IPS-15b (cell line): Measurements from ENCODE around the gene KIRREL3.

ENCODE experiments used
- H3K27me3 ChIP-seq: one replicate; pipeline ENCODE4 v1.6.1; 2013; ENCODE audit warnings: low read length; ENCODE audit not compliant: control insufficient read depth, insufficient read depth
- H3K36me3 ChIP-seq: one replicate; pipeline ENCODE4 v1.6.1; 2013; ENCODE audit warnings: low read length; ENCODE audit not compliant: control insufficient read depth, insufficient read depth
- H3K4me1 ChIP-seq: one replicate; pipeline ENCODE4 v1.6.1; 2013; ENCODE audit warnings: mild to moderate bottlenecking, low read length; ENCODE audit not compliant: control insufficient read depth, insufficient read depth
- H3K4me3 ChIP-seq: one replicate; pipeline ENCODE4 v1.5.1; 2013; ENCODE audit warnings: low read depth, low read length
- H3K9ac ChIP-seq: one replicate; pipeline ENCODE4 v1.6.1; 2013; ENCODE audit warnings: low read depth, mild to moderate bottlenecking, low read length
- H3K9me3 ChIP-seq: one replicate; pipeline ENCODE4 v1.6.1; 2013; ENCODE audit warnings: mild to moderate bottlenecking, low read length; ENCODE audit not compliant: control insufficient read depth, insufficient read depth

The KIRREL3 gene

GRCh38 chr11:126884192-126884591 lies 116.4 kb downstream of the KIRREL3 start:
- Histone ChIP-seq H3K9ac (no peak overlapping the region), H3K4me3 (no peak overlapping the region)

GRCh38 chr11:126880872-126881271 lies 119.7 kb downstream of the KIRREL3 start:
- no peak overlapping the region for H3K4me3 ChIP-seq
- no peaks in the 10 kb centered on the region for H3K36me3 ChIP-seq
- H3K9me3 ChIP-seq, result no peaks in the 10 kb centered on the region
- no peaks in the 10 kb centered on the region for H3K4me1 ChIP-seq
- H3K27me3 ChIP-seq, result no peaks in the 10 kb centered on the region
- no peak overlapping the region for H3K9ac ChIP-seq

More at GRCh38 chr11:126884192-126884591, 116.4 kb downstream of the KIRREL3 start:
- H3K9me3 ChIP-seq, result no peaks in the 10 kb centered on the region
- no peaks in the 10 kb centered on the region for H3K27me3 ChIP-seq
- no peaks in the 10 kb centered on the region for H3K4me1 ChIP-seq
- no peaks in the 10 kb centered on the region for H3K36me3 ChIP-seq

GRCh38 chr11:126879516-126879915 lies 121.1 kb downstream of the KIRREL3 start:
- Histone ChIP-seq H3K27me3 (no peaks in the 10 kb centered on the region), H3K4me3 (no peak overlapping the region), H3K9ac (no peak overlapping the region), H3K36me3 (no peaks in the 10 kb centered on the region), H3K9me3 (no peaks in the 10 kb centered on the region), H3K4me1 (no peaks in the 10 kb centered on the region)

GRCh38 chr11:126878913-126879482 lies 121.6 kb downstream of the KIRREL3 start:
- no peaks in the 10 kb centered on the region for H3K9me3 ChIP-seq
- H3K9ac ChIP-seq, result no peak overlapping the region
- H3K4me1 ChIP-seq, result no peaks in the 10 kb centered on the region
- H3K27me3 ChIP-seq, result no peaks in the 10 kb centered on the region
- no peaks in the 10 kb centered on the region for H3K36me3 ChIP-seq
- no peak overlapping the region for H3K4me3 ChIP-seq

- H3K9me3 ChIP-seq, result peaks cover 9% of the 10 kb centered on the region
- no peak overlapping the region for H3K4me3 ChIP-seq
- H3K36me3 ChIP-seq, result no peaks in the 10 kb centered on the region
- H3K4me1 ChIP-seq, result no peaks in the 10 kb centered on the region
- no peaks in the 10 kb centered on the region for H3K27me3 ChIP-seq
- no peak overlapping the region for H3K9ac ChIP-seq
Measured at GRCh38 chr11:126874831-126875230, 125.7 kb downstream of the KIRREL3 start.

- no peak overlapping the region for H3K4me3 ChIP-seq
- H3K27me3 ChIP-seq, result no peaks in the 10 kb centered on the region
- H3K9ac ChIP-seq, result no peak overlapping the region
- no peaks in the 10 kb centered on the region for H3K36me3 ChIP-seq
- peaks cover 9% of the 10 kb centered on the region for H3K9me3 ChIP-seq
- H3K4me1 ChIP-seq, result no peaks in the 10 kb centered on the region
Measured at GRCh38 chr11:126874276-126874675, 126.3 kb downstream of the KIRREL3 start.

GRCh38 chr11:126871792-126872191 lies 128.8 kb downstream of the KIRREL3 start:
- Histone ChIP-seq H3K9me3 (peaks cover 9% of the 10 kb centered on the region), H3K27me3 (no peaks in the 10 kb centered on the region), H3K36me3 (no peaks in the 10 kb centered on the region), H3K4me1 (no peaks in the 10 kb centered on the region), H3K4me3 (no peak overlapping the region), H3K9ac (no peak overlapping the region)

GRCh38 chr11:126870021-126870420 lies 130.5 kb downstream of the KIRREL3 start:
- Histone ChIP-seq H3K36me3 (no peaks in the 10 kb centered on the region), H3K4me1 (no peaks in the 10 kb centered on the region), H3K9ac (no peak overlapping the region), H3K4me3 (no peak overlapping the region), H3K9me3 (peaks cover 9% of the 10 kb centered on the region), H3K27me3 (no peaks in the 10 kb centered on the region)

GRCh38 chr11:126868741-126869140 lies 131.8 kb downstream of the KIRREL3 start:
- Histone ChIP-seq H3K9ac (no peak overlapping the region), H3K4me1 (no peaks in the 10 kb centered on the region), H3K27me3 (no peaks in the 10 kb centered on the region), H3K9me3 (peaks cover 9% of the 10 kb centered on the region), H3K4me3 (no peak overlapping the region), H3K36me3 (no peaks in the 10 kb centered on the region)

GRCh38 chr11:126864934-126865333 lies 135.6 kb downstream of the KIRREL3 start:
- H3K27me3 ChIP-seq, result no peaks in the 10 kb centered on the region

GRCh38 chr11:126863294-126863997 lies 137.1 kb downstream of the KIRREL3 start:
- no peaks in the 10 kb centered on the region for H3K27me3 ChIP-seq
- H3K9ac ChIP-seq, result no peak overlapping the region
- H3K36me3 ChIP-seq, result no peaks in the 10 kb centered on the region
- H3K4me1 ChIP-seq, result no peaks in the 10 kb centered on the region
- no peak overlapping the region for H3K4me3 ChIP-seq
- no peaks in the 10 kb centered on the region for H3K9me3 ChIP-seq

More at GRCh38 chr11:126864934-126865333, 135.6 kb downstream of the KIRREL3 start:
- Histone ChIP-seq H3K9ac (no peak overlapping the region), H3K4me1 (no peaks in the 10 kb centered on the region), H3K36me3 (no peaks in the 10 kb centered on the region), H3K9me3 (no peaks in the 10 kb centered on the region), H3K4me3 (no peak overlapping the region)

GRCh38 chr11:126862664-126863243 lies 137.8 kb downstream of the KIRREL3 start:
- Histone ChIP-seq H3K4me3 (no peak overlapping the region), H3K4me1 (no peaks in the 10 kb centered on the region), H3K9me3 (no peaks in the 10 kb centered on the region), H3K9ac (no peak overlapping the region), H3K27me3 (no peaks in the 10 kb centered on the region), H3K36me3 (no peaks in the 10 kb centered on the region)
